Aorta (tissue), 5 donors: Measurements from ENCODE around the gene TGM3. TPM values are rescaled to one million over a fixed set of nuclear protein-coding genes. Genes with fewer than 3 reads are reported as not detected.
"Not testable (repeated sequence)": the region's sequence is repeated elsewhere in the genome, so short reads cannot be mapped to it uniquely, and the experiment has no call there.

Experiments used
- ATAC-seq: fragments of 200-7000 bp; cut with Tn5 transposase; one replicate; pipeline ENCODE4 v1.9.1; 2022; ENCODE audit warnings: moderate library complexity; ENCODE audit not compliant: low FRiP score
- DNase-seq, 2 donors: peaks; one replicate each; pipeline ENCODE4 v3.0.0-alpha.2; 2020
- H3K27ac ChIP-seq, 2 donors: one replicate each; pipeline ENCODE4 v1.5.1; 2013; ENCODE audit warnings: low read length in 2 of 2, mild to moderate bottlenecking in 2 of 2, moderate library complexity in 2 of 2, control low read depth in 1 of 2, inconsistent platforms in 1 of 2, low read depth in 1 of 2
- H3K27me3 ChIP-seq, 2 donors: one replicate each; pipeline ENCODE4 v1.6.1; 2013; ENCODE audit warnings: control low read depth in 1 of 2, low read length in 1 of 2, mild to moderate bottlenecking in 1 of 2, moderate library complexity in 1 of 2; ENCODE audit not compliant: insufficient read depth in 2 of 2, control insufficient read depth in 1 of 2
- H3K36me3 ChIP-seq, 2 donors: one replicate each; pipeline ENCODE4 v1.6.1; 2013; ENCODE audit warnings: control low read depth in 1 of 2, low read length in 1 of 2, mild to moderate bottlenecking in 1 of 2; ENCODE audit not compliant: insufficient read depth in 2 of 2, control insufficient read depth in 1 of 2
- H3K4me1 ChIP-seq, 2 donors: one replicate each; pipeline ENCODE4 v1.6.1; 2013; ENCODE audit warnings: low read length in 2 of 2, control low read depth in 1 of 2, mild to moderate bottlenecking in 1 of 2, moderate library complexity in 1 of 2; ENCODE audit not compliant: insufficient read depth in 2 of 2, control insufficient read depth in 1 of 2
- H3K4me3 ChIP-seq, 2 donors: one replicate each; pipeline ENCODE4 v1.5.1; 2013; ENCODE audit warnings: low read length in 2 of 2, control low read depth in 1 of 2, mild to moderate bottlenecking in 1 of 2
- H3K9me3 ChIP-seq: one replicate; pipeline ENCODE4 v1.6.1; 2013; ENCODE audit warnings: mild to moderate bottlenecking, low read length; ENCODE audit not compliant: control insufficient read depth
- WGBS, 2 donors: extraction: QIAGEN DNeasy Blood & Tissue Kit; methylation state at CpG; one replicate each; pipeline ENCODE4 v1.1.7; 2013; 5-methylcytosine and 5-hydroxymethylcytosine counted together
- intact Hi-C, 2 donors: fragments of 100-400 bp; cut with DNase I; formaldehyde crosslinking; loops; one replicate each; pipeline versions ENCODE4 v1.14.2 to v1.15.0; 2022
- polyA plus RNA-seq, 2 donors: library from polyadenylated mRNA; stranded (reverse); fragments of 200-250 nt; gene quantifications; one replicate each; pipeline ENCODE4 v1.2.3, GENCODE V29; 2013
- total RNA-seq, 2 donors: library from RNA; stranded (reverse); fragmentation: NEBNext Ultra II Directional; extraction: Animal tissue kit (Norgen Biotek cat#: 25700); gene quantifications; one replicate each; pipeline ENCODE4 v1.2.1, GENCODE V29; 2021
- donor health status: healthy with polysubstance abuse.
- donor health status: Bipolar disorder and iron deficiency.
- donor health status: DM: no; HTN: no; CAD: no.
- donor health status: DM: no; HTN: no; CAD: no.
- donor health status: DM: yes; HTN: yes; CAD: no.

TGM3 gene
- total and polyA plus RNA-seq, 4 donors = 0.72 to 0.75 TPM; not detected in 2

DNA sequence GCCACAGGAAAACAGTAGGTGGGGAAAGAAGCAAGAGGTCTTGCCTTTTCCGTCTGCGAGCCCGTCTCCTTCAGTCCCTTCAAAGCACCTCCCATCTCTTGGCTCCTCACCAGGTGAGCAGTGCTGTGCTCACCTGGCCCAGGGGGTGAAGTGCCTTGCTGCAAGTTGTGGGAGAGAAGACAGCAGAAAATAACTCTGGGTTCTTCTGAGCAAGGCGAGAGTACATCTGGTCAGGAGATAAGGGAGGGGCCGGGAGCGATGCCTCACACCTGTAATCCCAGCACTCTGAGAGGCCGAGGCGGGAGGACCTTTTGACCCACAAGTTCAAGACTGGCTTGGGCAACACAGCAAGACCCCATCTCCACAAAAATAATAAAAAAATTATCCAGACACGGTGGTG is 35.6 kb upstream of the TGM3 start:
- DNase-seq (no peak), ATAC-seq (no peak)
- no peak overlapping the region for H3K27ac ChIP-seq
- H3K36me3 ChIP-seq = no peaks in the 10 kb centered on the region
- H3K9me3 ChIP-seq = no peaks in the 10 kb centered on the region
- H3K4me3 ChIP-seq = no peak overlapping the region
- no peaks in the 10 kb centered on the region for H3K4me1 ChIP-seq
- WGBS, 2 donors = 81 to 84% methylated on average over 9 of the region's 9 CpGs
- H3K27me3 ChIP-seq = no peaks in the 10 kb centered on the region
- intact Hi-C loops = no loop called here

DNA sequence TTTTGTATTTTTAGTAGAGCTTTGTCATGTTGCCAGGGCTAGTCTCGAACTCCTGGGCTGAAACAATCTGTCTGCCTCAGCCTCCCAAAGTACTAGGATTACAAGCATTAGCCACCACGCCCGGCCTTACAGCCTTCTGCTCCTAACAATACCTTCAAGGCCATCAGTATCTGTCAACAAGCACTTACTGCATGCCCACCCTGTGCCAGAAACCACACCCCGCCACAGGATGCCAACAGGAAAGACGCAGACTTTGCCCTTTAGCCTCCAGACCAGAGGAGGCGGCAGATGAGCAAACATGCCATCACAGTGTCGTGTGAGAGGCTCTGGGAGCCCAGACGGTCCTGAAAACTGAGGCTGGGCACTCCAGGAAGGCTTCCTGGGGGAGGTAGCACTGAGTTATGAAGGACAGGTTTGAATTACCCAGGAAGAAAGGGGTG is 34.7 kb upstream of the TGM3 start:
- WGBS, 2 donors = 53 to 54% methylated on average over 8 of the region's 8 CpGs
- Histone ChIP-seq H3K27me3 (no peaks in the 10 kb centered on the region), H3K9me3 (no peaks in the 10 kb centered on the region), H3K36me3 (no peaks in the 10 kb centered on the region), H3K27ac (no peak overlapping the region), H3K4me1 (no peaks in the 10 kb centered on the region), H3K4me3 (no peak overlapping the region)
- DNase-seq (no peak), ATAC-seq (no peak)
- intact Hi-C loops = no loop called here

DNA sequence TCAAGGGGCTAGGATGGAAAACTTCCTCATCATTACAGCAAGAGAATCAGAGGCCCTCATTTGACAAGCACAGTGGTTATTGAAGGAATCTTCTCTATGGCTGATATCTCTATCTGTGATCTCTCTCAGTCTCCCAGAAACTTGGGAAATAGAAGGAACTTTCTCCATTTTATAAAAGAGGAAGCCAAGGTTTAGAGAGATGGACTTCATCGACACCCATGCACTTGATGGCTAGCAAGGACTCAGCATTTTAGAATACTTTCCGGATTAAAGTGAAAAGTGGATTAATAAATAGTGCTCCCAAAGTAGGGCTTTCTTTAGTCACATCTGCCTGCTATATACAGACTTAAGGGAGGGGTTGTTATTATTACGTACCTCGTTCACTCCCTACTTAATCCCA is 34.2 kb upstream of the TGM3 start:
- no peak for ATAC-seq
- no peak for DNase-seq
- no peak overlapping the region for H3K27ac ChIP-seq
- H3K36me3 ChIP-seq = no peaks in the 10 kb centered on the region
- intact Hi-C loops = no loop called here
- H3K27me3 ChIP-seq = no peaks in the 10 kb centered on the region
- no peaks in the 10 kb centered on the region for H3K9me3 ChIP-seq
- WGBS, 2 donors = 89 to 90% methylated on average over 4 of the region's 4 CpGs
- H3K4me1 ChIP-seq = no peaks in the 10 kb centered on the region
- no peak overlapping the region for H3K4me3 ChIP-seq

DNA sequence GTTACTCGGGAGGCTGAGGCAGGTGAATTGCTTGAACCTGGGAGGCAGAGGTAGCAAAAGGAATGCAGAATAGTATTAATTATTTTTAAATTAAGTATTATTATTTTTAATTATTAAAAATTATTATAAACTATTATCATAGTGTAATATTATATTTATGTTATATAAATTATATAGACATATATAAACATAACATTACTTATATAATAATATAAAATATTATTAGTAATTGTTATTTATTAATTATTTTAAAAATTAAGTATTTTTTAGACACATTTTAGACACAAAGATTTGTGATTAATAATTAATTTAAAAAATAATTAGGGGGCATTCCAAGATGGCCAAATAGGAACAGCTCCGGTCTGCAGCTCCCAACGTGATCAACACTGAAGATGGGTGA is 31.7 kb upstream of the TGM3 start:
- intact Hi-C loops = no loop called here
- Histone ChIP-seq H3K9me3 (no peaks in the 10 kb centered on the region), H3K4me3 (no peak overlapping the region), H3K27me3 (no peaks in the 10 kb centered on the region), H3K4me1 (no peaks in the 10 kb centered on the region), H3K36me3 (no peaks in the 10 kb centered on the region), H3K27ac (no peak overlapping the region)
- DNase-seq (no peak), ATAC-seq (no peak)
- 88 to 89% methylated on average over 3 of the region's 3 CpGs for WGBS, 2 donors

DNA sequence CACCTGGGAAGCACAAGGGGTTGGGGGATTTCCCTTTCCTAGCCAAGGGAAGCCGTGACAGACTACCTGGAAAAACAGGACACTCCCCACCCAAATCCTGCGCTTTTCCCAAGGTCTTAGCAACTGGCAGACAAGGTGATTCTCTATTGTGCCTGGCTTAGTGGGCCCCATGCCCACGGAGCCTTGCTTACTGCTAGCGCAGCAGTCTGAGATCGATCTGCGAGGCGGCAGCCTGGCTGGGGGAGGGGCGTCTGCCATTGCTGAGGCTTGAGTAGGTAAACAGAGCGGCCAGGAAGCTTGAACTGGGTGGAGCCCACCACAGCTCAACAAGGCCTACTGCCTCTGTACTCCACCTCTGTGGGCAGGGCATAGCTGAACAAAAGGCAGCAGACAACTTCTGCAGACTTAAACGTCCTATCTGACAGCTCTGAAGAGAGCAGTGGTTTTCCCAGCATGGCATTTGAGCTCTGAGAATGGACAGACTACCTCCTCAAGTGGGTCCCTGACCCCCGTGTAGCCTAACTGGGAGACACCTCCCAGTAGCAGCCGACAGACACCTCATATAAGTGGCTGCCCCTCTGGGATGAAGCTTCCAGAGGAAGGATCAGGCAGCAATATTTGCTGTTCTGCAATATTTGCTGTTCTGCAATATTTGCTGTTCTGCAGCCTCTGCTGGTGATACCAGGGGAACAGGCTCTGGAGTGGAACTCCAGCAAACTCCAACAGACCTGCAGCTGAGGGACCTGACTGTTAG is 31.0 kb upstream of the TGM3 start:
- H3K27me3 ChIP-seq, intact Hi-C loops, ATAC-seq, H3K27ac ChIP-seq, H3K4me1 ChIP-seq, H3K4me3 ChIP-seq, DNase-seq, H3K36me3 ChIP-seq, H3K9me3 ChIP-seq: not testable (repeated sequence)
- WGBS, 2 donors = 32 to 34% methylated on average over 12 of the region's 12 CpGs

DNA sequence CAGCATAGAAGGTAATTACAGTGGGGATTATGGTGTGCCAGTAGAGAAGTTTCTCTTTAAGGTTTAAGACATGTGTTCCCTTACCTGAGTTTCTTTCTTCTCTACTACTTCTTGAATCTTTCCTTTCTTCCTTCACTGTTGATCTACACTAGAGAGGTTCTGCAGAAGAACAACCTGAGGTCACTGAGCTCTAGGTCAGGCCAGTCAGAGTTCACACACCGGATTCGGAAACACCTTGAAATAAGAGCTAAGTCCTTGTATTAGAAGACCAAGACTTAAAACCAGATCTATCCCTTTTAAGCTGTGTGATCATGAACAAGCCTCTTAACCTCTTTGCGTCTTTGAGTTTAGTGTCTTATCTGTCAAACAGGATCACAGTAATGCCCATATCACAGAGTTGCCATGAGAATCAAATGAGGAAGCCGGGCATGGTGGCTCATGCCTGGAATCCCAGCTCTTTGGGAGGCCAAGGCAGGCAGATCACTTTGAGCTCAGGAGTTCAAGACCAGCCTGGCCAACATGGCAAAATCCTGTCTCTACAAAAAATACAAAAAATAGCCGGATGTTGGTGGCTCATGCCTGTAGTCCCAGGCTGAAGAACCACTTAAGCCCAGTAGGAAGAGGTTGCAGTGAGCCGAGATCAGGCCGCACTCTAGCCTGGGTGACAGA is 22.0 kb upstream of the TGM3 start:
- Histone ChIP-seq H3K4me1 (no peaks in the 10 kb centered on the region), H3K27ac (no peak overlapping the region), H3K27me3 (peaks cover 0 to 2% of the 10 kb centered on the region in 2 donors), H3K36me3 (no peaks in the 10 kb centered on the region), H3K4me3 (no peak overlapping the region), H3K9me3 (no peaks in the 10 kb centered on the region)
- 83 to 84% methylated on average over 7 of the region's 7 CpGs for WGBS, 2 donors
- ATAC-seq = no peak
- intact Hi-C loops = no loop called here
- DNase-seq = no peak

DNA sequence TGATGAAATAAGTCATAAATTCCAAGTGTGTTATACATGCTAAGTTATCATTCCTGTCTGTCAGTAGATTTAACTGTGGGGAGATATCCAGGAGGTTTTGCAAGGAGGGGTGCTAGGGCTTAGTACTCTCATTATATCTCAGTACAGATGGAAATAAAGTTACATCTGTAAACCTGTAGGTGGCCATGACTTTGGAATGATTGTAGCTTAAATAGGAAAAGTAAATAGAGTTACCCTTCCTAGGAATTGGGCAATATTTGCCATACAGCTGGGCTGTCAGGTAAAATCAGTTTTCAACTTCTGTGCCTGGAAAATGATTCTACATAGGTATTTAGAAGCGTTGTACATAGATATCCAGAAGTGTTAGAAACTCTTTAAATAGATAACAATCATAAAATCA is 19.8 kb upstream of the TGM3 start:
- H3K4me3 ChIP-seq = no peak overlapping the region
- WGBS, 2 donors = 48 to 56% methylated on average over 1 of the region's 1 CpG

DNA sequence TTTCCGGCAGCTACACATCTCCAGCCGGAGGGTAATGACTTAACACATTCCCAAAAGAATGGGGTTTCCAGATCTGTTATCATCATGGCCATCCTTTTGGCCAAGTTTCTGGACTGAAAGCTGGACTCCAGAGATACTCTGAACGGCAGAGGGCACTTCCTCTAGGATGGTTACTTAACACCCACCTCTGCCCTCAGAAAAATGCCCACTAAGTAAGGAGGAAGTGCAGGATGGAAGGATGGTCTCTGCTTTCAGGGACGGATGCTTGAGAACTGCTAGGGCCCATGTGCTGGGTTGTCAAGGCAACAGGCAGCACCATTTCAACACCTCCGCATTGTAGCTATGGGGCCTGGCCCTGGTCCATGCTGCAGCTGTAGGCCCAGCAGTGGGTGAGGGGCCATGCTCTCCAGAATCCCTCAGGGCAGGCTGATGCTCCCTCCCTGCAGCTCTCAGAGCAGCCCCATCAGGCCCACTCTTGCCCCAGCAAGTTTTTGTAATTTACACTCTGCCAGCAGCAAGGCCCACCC is 16.5 kb upstream of the TGM3 start:
- intact Hi-C loops = no loop called here
- 39 to 49% methylated on average over 5 of the region's 5 CpGs for WGBS, 2 donors
- peaks cover 0 to 2% of the 10 kb centered on the region in 2 donors for H3K27me3 ChIP-seq

More for the DNA sequence above, 19.8 kb upstream of the TGM3 start:
- Histone ChIP-seq H3K27me3 (peaks cover 0 to 2% of the 10 kb centered on the region in 2 donors), H3K27ac (no peak overlapping the region), H3K4me1 (no peaks in the 10 kb centered on the region), H3K9me3 (peaks cover 3% of the 10 kb centered on the region), H3K36me3 (no peaks in the 10 kb centered on the region)
- DNase-seq (no peak), ATAC-seq (no peak)
- intact Hi-C loops = no loop called here

DNA sequence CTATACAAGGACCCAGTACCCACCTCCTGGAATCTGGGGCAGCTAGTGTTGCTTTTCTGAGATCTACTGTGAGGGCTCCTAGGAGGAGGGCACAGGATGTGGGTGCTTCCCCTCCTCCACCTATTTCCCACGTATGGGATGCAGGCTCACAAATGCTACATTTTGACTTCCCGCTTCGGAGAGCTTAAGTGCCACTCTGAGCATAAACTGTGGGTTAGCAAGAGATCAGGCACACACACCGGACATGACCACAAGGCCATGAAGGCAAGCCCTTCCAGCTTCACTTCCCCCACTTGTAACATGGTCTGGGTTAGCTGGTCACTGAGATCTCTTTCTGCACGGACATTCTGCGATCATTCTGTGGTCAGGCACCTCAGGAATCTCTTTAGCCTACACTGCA is 15.7 kb upstream of the TGM3 start:
- no peaks in the 10 kb centered on the region for H3K36me3 ChIP-seq
- peaks cover 3% of the 10 kb centered on the region for H3K9me3 ChIP-seq
- intact Hi-C loops = no loop called here
- ATAC-seq (no peak), DNase-seq (no peak)
- H3K4me1 ChIP-seq = no peaks in the 10 kb centered on the region
- H3K27me3 ChIP-seq = peaks cover 0 to 2% of the 10 kb centered on the region in 2 donors
- no peak overlapping the region for H3K4me3 ChIP-seq
- WGBS, 2 donors = 77 to 81% methylated on average over 6 of the region's 6 CpGs
- no peak overlapping the region for H3K27ac ChIP-seq

More for the DNA sequence above, 16.5 kb upstream of the TGM3 start:
- Histone ChIP-seq H3K4me3 (no peak overlapping the region), H3K36me3 (no peaks in the 10 kb centered on the region), H3K4me1 (no peaks in the 10 kb centered on the region), H3K9me3 (peaks cover 3% of the 10 kb centered on the region), H3K27ac (no peak overlapping the region)
- DNase-seq = no peak
- ATAC-seq = no peak
